IPS-18c (cell line): ENCODE measurements around the gene ARHGAP4.

Experiments used
- H3K4me3 ChIP-seq: 2 replicates; pipeline ENCODE4 v1.7.0; 2013; ENCODE audit warnings: low read depth, mild to moderate bottlenecking, low read length, moderate library complexity; ENCODE audit not compliant: insufficient read depth
- H3K9me3 ChIP-seq: one replicate; pipeline ENCODE4 v1.6.1; 2013; ENCODE audit warnings: mild to moderate bottlenecking, low read length, moderate library complexity; ENCODE audit not compliant: control insufficient read depth, insufficient read depth

ARHGAP4 gene

DNA sequence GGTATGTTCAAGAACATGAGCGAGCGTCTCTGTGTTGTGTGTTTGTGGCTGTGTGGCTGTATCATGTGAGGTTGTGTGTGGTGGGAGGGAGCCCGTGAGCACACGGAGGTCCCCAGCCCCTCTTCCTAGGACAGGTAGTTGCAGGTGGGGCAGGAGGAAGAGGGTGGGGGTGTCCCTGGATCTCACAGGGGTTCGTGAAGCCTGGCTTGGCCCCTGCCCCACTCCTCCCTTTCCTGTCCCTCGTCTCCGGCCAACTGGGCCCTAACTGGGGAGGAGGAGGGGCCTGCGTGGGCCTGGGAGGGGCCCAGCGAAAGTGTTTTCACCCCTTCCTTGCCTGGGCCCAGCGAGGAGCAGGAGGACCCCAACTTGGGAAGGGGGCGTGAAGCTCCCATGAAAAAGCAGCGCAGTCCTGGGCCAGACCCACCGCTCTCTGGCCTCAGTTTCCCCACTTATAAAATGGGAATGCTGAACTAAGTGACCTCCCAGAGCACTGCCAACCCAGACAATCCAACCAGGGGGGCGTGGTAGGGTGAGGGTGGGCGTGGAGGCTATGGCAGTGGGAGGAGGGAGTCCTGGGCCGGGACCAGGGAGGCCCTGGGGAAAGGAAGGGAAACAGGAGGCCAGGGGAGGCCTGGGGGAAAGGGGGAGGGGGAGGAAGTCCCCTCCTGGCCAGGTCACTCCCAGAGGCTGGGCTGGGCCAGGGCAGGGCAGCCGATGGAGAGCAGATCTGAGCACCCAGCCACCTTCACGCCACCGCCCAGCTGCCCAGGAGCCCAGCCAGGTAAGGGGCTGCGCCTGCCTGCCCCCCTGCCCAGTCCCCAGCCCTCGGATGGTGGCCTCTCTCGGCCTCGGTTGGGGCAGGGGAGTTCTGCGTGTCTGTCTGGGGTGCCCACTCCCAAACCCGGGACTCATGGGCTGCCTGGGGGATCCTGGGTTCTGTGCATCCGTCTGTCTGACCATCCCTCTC, 21.8 kb downstream of the ARHGAP4 start, which contains the start of gene AVPR2:
AVPR2 (plus strand) TSS at position 683 of the 967 bp plus-strand sequence. CDS start 473 bp downstream, outside the sequence.
- H3K4me3 ChIP-seq = no peak within 1 kb of the TSS
- peaks cover 19% of the 10 kb centered on the region for H3K9me3 ChIP-seq

DNA sequence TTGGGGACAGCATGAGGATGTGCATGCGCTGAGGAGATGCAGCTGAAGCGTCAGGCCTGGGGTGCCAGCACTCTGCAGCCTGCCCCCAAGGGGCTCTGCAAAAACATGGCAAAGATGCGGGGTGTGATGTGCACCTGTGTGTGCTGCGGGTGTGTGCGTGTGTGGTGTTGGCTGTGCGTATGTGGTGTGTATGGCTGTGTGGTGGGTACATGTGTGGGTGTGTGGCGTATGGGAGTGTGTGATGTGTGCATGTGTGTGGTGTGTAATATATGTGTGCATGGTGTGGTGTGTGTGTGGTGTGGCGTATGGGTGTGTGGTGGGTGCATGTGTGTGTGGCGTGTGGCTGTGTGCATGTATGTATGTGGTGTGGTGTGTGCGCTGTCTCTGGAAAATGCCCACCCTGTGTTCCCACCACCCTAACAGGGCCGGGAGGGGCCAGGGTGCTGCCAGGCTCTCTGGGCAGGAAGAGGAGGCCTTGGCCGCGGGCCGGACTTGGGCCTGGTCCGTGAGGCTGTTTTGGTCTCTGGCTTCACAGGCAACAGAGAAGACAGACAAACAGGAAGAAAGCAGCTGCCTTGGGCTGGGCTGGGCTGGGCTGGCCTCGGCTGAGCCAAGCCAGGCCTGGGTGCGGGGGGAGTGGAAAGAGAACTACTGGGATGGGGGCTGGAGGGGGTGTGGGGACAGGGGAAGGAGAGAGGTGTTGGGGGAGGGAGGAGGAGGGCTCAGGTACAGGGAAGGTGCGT, 22.7 kb downstream of the ARHGAP4 start:
- no peak overlapping the region for H3K4me3 ChIP-seq
- H3K9me3 ChIP-seq = peaks cover 21% of the 10 kb centered on the region

DNA sequence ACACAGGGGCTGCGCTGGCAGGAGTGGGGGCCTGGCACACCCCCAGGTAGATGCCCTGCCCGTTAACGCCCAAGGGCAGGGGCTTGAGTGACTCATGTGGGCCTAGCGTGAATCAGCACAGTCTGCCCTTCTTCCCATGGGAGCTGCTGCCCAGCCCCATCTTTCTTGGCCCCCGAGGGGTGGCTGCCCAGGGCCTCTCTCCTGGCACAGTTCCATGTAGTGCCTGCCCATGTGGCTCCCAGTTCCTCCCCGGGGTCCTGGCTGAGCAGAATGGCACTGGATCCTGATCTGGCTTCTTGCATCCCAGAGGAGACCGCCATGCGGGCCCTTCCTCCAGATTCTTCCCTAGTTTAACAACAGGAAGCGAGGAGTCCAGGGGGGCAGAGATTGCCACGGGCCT, 23.7 kb downstream of the ARHGAP4 start:
- H3K4me3 ChIP-seq = no peak overlapping the region
- H3K9me3 ChIP-seq = peaks cover 18% of the 10 kb centered on the region

DNA sequence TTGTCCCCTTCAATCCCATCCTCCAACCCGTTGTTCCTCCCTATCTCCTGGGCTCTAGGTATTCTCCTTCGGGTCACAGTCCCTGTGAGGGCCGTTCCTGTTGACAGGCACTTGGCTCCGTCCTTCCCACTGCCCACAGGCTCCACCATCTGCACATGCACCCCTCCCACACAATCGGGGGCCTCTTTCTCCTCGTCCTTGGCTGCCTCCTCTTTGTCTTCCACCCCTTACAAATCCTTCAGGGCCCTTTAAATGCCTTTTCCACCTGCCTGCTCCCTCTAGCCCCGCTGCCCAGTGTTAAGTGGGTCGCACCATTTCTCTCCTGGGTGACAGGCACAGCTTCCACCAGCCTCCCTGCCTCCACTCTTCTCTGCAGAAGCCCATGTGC, 24.3 kb downstream of the ARHGAP4 start:
- no peak overlapping the region for H3K4me3 ChIP-seq
- peaks cover 15% of the 10 kb centered on the region for H3K9me3 ChIP-seq

DNA sequence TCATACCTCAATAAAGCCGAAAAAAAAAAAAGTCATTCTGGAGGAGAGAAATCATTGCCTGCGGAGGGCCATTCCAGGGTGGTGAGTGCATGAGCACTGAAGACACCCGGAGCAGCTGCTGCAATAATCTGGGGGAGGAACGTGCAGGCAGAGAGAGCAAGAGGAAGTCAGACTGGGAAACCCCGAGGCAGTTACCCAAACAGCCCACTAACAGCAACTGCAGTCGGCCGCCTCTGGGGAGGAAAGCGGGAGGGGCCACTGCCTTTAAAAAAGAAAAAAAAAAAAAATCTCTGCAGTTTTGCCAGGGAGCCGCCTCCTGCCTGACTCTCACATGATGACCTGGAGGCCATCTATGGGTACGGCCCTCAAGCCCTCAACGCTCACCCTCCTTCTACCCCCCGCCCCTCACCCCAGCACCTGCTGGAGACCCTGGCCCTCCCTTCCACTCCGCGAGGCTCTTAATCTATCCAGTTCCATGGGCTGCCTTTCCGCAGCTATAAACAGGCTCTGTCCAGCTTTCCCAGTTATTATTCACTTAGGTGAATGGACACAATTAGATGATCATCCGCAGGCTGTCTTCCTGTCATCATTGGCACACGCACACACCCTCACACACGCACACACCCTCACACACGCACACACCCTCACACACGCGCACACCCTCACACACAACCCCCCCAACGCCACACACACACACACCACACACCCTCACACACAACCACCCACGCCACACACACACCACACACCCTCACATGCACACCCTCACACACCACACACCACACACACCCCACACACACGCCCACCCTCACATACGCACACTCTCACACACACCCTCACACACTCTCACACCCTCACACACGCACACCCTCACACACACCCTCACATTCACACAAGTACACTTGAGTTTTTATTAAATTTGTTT, 25.0 kb downstream of the ARHGAP4 start:
- Histone ChIP-seq H3K4me3 (no peak overlapping the region), H3K9me3 (peaks cover 12% of the 10 kb centered on the region)

DNA sequence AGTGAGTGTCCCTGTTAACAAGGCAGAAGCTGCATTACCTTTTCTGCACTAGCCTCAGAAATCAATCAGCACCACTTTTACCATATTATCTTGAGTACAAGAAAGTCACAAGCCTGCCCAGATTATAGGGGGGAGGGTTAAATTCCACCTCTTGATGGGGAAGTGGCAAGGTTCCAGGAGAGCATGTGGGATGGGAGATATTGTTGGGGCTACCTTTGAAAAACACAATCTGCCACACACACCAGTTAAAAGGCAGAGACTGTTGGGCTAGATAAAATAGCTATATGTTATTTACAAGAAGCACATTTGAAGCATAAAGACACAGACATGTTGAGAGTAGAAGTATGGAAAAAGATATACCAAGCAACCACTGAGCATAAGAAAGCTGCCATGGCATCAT, 28.2 kb downstream of the ARHGAP4 start:
- H3K4me3 ChIP-seq = no peak overlapping the region
- H3K9me3 ChIP-seq = peaks cover 12% of the 10 kb centered on the region

DNA sequence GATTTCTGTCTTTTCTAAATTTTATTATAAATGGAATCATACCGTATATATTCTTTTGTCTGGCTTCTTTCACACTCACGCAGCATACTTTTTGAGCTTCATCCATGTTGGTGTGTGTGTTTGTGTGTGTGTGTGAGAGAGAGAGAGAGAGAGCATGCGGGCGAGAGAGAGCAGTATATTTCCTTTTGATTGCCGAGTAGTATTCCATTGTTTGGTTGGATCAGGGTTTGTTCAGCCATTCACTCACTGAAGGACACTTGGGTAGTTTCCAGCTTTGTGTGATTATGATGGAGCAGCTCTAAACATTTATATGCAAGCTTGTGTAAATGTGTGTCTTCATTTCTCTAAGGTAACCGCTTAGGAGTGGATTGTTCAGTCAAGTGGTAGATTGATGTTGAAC, 36.9 kb downstream of the ARHGAP4 start:
- Histone ChIP-seq H3K9me3 (peaks cover 11% of the 10 kb centered on the region), H3K4me3 (no peak overlapping the region)

DNA sequence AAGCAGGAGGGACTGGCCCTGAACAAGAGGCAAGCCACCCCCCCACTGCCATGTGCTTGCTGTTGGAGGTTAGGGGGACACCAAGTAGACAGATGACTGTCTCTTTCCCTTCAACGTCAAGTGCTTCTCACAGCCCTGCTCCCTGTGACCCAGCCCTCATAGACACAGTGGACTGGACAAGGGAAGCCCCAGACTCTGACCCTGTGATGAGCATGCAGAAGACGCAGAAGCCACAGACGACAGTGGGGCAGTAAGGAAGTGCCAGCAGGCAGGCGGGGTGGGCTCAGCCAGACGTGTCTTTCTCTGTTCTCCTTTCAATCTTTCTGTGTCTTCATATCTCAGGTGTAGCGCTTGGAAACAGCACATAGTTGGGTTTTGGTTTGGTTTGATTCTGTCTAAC, 37.7 kb downstream of the ARHGAP4 start:
- no peak overlapping the region for H3K4me3 ChIP-seq
- peaks cover 10% of the 10 kb centered on the region for H3K9me3 ChIP-seq

DNA sequence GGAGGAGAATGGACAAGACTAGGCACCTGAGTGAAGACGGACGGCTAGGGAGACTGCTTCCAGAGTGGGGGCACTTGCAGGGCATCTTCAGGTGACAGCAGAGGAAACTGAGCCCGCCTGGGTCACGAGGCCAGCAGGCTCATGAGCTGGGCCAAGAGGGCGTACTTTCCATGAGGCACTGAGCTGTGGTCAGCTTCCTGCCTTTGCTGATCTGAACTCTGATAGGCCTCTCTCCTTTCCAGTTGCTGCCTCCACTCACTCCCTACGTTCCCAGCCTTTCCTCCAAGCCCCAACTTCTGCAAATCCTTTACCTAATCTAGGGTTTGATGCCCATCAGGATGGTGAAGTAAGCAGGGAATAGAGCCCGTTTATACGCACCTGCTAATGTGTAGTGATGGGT, 38.7 kb downstream of the ARHGAP4 start:
- peaks cover 10% of the 10 kb centered on the region for H3K9me3 ChIP-seq
- H3K4me3 ChIP-seq = no peak overlapping the region

DNA sequence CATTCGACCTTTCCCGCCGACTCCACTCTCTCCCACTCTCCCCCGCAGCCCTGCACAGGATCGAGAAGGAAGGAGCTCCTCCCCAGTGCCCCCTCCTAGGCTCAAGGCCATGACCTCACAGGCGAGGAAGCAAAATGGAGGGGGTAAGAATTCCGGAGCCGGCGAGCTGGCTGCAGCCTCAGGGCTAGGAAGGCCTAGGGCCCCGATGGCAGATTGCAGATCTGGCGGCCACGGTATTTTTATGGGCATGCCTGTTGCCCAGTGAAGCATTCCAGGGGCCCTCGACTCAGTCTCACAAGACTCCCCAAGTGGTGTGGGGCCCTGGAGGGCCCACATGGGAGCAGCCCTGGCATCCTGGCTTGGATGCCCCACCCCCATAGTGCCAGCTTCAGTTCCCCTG, 39.1 kb downstream of the ARHGAP4 start:
- Histone ChIP-seq H3K9me3 (peaks cover 10% of the 10 kb centered on the region), H3K4me3 (no peak overlapping the region; the same call in 1 of the 2 replicates)

DNA sequence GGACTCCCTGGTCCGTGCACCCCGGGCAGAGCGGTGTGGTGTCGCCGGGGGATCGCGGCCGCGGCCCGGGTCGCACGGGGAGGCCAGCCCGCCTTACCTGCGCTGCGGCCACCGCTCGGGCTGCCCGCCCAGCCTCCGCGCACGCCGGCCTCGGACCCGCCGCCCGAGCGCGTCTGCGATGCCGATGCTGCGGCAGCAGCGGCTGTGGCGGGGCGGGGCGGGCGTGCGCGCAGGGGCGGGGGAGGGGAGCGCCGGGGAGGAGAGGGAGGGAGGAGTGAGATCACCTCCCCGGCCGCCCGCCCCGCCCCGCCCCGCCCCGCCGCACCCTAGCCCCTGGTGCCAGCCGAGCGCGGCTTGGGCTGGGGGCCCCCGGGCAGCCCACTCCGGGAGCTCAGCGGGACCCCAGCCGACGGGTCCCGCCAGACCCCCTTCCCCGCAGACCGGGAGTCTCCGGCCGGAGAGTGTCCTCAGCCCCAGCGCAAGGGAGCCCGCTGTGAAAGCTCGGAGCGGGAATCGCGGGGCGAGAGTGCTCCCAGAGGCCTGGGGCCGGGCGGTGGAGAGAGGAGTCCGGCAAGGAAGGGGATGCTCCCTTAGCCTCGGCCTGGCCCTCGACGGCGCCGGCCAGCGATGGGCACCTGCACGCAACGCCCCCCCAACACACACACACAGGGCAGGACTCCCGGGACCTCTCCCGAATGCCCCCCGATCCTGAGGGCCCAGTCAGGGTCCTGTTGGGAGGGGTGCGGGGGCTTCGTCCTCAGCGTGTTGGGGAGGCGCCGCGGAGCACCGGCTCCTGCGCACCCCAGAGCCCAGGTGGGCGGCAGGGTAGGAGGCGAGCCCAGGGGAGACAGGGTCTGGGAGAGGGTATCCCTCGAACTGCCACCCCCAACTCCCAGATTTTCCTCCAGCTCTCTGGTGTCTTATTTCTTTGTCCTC, 39.8 kb downstream of the ARHGAP4 start, which contains the start of gene L1CAM:
L1CAM (minus strand) TSS at position 206 of the 936 bp plus-strand sequence. CDS start 10,337 bp downstream, outside the sequence.
- peaks cover 13% of the 10 kb centered on the region for H3K9me3 ChIP-seq
- H3K4me3 ChIP-seq = peak within 1 kb of the TSS; percentile 52

DNA sequence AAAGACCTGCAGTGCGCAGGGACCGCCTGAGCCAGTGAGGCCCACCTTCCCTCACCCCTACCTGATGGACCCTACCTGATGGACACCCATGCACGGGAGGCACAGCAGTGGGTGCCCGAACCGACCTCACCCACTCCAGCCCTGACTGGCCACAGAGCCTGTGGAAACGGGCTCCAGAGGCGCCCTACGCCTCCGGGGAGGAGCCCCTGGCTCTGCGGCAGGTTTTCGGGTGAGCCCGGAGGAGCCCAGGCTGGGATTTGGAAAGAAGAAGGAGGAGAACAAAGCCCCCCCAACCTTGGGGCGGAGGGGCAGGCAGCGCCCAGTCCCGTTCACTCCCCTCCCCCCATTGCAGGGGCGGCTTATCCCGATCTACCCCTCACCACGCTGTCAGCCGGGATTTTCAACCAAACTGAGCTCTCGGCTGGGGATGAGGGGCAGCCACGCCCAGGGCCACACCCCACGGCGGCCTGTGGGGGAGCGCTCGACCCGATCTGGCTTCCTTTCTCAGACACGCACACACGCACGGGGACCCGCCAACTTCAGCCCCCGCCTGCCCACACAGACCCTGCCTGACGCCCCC, 40.8 kb downstream of the ARHGAP4 start:
- peak overlapping the region; percentile 40 for H3K4me3 ChIP-seq
- peaks cover 10% of the 10 kb centered on the region for H3K9me3 ChIP-seq

DNA sequence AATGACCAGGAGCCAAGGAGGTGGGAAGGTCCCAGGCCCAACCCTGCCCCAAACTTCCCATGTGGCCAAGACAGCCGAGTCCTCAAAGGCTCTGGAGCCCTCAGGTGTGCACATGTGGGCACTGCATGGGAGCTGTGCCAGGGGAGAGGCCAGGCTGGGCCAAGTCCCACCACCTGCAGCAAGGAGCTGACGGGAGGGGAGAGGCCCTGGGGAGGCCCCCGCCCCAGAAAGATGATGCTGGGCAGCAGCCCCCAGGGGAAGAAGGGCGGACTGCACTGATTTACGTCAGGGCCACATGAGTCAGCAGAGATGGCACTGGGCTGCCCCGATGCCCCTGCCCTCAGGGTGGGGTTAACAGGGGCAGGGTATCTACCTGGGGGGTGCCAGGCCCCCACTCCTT, 41.5 kb downstream of the ARHGAP4 start:
- Histone ChIP-seq H3K9me3 (peaks cover 12% of the 10 kb centered on the region), H3K4me3 (no peak overlapping the region)

DNA sequence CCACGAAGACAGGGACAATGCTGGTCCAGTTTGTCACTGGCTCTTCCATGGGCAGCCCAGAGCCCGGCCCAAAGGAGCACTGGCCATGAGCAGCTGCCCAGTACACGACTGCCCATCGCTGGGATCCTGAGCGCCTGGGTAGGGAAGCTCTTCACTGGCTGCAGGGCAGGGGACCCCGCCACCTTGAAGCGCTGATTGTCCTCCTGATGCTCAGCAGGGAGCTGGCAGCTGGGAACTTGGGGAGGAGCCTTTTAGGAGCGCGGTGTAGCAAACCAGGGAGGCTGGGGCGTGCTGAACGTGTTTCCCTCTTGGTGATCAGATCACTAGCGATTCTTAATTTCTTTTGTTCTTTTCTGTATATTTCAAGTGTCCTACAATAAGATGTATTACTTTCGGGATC, 41.9 kb downstream of the ARHGAP4 start:
- H3K4me3 ChIP-seq = peak overlapping the region; percentile 9; the same call in 1 of the 2 replicates
- H3K9me3 ChIP-seq = peaks cover 10% of the 10 kb centered on the region

DNA sequence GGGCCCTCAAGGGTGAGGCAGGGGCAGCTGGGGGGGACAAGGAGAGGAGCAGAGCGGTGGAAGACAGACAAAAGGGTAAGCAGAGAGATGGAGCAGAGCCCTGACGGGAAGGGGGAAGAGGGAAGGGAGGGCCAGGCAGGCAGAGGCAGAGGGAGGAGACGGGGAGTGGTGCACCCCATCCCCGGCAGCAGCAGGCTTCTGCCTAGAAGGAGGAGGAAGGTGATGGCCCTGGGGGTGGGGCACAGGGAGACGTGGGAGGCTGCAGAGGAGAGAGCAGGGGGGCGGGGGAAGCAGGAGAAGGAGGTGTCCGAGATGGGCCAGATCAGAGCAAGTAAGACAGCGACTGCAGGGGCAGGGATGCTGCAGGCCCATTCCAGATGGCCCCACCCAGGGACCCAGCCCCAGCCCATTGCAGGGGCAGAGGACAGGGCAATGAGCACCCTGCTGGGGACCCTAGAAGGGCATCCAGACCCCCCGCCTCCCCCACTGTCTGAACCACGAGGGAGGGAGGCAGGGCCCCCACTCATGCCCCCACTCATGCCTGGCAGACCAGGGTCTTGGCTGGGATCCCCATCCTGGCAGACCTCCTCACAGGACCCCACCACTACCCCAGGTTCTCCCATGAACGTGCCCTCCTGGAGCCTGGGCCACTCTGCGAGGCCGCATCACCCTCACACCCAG, 42.8 kb downstream of the ARHGAP4 start:
- H3K4me3 ChIP-seq = peak overlapping the region; percentile 20; the same call in 1 of the 2 replicates
- H3K9me3 ChIP-seq = peaks cover 10% of the 10 kb centered on the region
